Epithelial cell of esophagus (primary cell): ENCODE measurements around the gene PUS1.
"Not testable (repeated sequence)": the region's sequence is repeated elsewhere in the genome, so short reads cannot be mapped to it uniquely, and the experiment has no call there.

Experiments used
- DNase-seq: peaks from one replicate; pipeline ENCODE4 v3.0.0; 2010; ENCODE audit warnings: low read depth
- H3K4me3 ChIP-seq: 2 replicates; pipeline ENCODE4 v1.5.1; 2011; ENCODE audit warnings: mild to moderate bottlenecking, low read length, control low read depth
- TF ChIP-seq, protein P1 (sequence below): IDR thresholded peaks from 2 replicates; pipeline ENCODE4 v1.5.1; 2011; ENCODE audit warnings: low read depth, mild to moderate bottlenecking, low read length, control low read depth, inconsistent platforms; ENCODE audit not compliant: insufficient read depth; ENCODE audit errors: missing control alignments

Gene PUS1

DNA sequence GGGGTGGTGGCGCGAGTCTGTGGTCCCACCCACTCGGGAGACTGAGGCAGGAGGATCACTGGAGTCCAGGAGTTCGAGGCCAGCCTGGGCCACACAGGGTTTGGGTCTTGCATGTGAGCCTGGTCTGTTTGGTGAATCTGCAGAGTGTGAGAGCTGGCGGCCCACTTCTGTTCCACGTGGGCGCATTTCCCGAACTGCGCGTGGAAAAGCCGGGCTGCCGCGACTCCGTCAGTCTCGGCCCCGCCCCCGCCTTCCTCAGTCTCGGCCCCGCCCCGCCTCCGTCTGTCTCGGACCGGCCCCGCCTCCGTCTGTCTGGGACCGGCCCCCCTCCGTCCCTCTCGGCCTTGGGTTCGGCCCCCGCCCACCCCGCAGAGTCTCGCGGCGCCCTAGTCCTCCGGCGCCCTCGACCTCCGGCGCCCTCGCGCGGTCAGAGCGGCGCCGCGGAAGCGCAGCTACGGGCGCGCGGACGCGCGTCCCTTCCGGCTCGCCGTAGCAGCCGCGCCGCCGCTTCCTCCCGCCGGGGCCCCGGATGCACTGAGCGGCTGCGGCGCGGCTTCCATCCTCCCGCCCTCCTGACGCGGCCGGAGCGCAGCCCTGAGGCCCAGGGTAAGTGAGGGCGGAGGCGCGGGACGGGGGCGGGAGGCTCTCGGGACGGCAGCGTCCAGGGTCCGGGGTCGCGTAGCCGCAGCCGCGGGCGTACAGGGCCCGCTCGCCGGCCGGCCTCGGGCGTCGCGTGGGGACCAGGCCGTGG, 20.5 kb downstream of the PUS1 start, which contains the start of gene EP400:
EP400 (plus strand) TSS at position 512 of the 751 bp plus-strand sequence. CDS start 10,678 bp downstream, outside the sequence.
- DNase-seq: peak; percentile 94
- TF ChIP-seq, protein P1, sequence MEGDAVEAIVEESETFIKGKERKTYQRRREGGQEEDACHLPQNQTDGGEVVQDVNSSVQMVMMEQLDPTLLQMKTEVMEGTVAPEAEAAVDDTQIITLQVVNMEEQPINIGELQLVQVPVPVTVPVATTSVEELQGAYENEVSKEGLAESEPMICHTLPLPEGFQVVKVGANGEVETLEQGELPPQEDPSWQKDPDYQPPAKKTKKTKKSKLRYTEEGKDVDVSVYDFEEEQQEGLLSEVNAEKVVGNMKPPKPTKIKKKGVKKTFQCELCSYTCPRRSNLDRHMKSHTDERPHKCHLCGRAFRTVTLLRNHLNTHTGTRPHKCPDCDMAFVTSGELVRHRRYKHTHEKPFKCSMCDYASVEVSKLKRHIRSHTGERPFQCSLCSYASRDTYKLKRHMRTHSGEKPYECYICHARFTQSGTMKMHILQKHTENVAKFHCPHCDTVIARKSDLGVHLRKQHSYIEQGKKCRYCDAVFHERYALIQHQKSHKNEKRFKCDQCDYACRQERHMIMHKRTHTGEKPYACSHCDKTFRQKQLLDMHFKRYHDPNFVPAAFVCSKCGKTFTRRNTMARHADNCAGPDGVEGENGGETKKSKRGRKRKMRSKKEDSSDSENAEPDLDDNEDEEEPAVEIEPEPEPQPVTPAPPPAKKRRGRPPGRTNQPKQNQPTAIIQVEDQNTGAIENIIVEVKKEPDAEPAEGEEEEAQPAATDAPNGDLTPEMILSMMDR: peak; percentile 21
- peak within 1 kb of the TSS; percentile 72 for H3K4me3 ChIP-seq

GRCh38 chr12:131950182-131950913, 21.3 kb downstream of the PUS1 start:
- TF ChIP-seq, protein P1: no peak
- H3K4me3 ChIP-seq: peak overlapping the region; percentile 72
- DNase-seq: peak; percentile 17

DNA sequence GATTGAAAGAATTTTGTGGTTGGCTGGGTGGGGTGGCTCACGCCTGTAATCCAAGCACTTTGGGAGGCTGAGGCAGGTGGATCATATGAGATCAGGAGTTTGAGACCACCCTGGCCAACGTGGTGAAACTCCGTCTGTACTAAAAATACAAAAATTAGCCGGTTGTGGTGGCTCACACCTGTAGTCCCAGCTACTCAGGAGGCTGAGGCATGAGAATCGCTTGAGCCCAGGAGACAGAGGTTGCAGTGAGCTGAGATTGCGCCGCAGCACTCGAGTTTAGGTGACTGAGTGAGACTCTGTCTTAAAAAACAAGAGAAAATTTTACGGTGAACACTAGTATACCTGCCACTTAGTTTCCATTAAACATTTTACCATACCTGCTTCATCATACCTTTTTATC, 24.7 kb downstream of the PUS1 start:
- DNase-seq: not testable (repeated sequence)

DNA sequence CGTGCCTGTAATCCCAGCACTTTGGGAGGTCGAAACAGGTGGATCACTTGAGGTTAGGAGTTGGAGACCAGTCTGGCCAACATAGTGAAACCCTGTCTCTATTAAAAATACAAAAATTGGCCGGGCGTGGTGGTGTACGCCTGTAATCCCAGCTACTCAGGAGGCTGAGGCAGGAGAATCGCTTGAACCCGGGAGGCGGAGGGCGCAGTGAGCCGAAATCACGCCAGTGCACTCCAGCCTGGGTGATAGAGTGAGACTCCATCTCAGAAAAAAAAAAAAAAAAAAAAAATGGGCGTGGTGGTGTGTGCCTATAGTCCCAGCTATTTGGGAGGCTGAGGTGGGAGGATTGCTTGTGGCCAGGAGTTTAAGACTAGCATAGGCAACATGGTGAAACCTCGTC, 25.4 kb downstream of the PUS1 start:
- not testable (repeated sequence) for H3K4me3 ChIP-seq, DNase-seq

More for the DNA sequence above, 24.7 kb downstream of the PUS1 start:
- H3K4me3 ChIP-seq: not testable (repeated sequence)

GRCh38 chr12:131959116-131959515, 30.0 kb downstream of the PUS1 start:
- DNase-seq: no peak
- H3K4me3 ChIP-seq: no peak overlapping the region
- TF ChIP-seq, protein P1: no peak

DNA sequence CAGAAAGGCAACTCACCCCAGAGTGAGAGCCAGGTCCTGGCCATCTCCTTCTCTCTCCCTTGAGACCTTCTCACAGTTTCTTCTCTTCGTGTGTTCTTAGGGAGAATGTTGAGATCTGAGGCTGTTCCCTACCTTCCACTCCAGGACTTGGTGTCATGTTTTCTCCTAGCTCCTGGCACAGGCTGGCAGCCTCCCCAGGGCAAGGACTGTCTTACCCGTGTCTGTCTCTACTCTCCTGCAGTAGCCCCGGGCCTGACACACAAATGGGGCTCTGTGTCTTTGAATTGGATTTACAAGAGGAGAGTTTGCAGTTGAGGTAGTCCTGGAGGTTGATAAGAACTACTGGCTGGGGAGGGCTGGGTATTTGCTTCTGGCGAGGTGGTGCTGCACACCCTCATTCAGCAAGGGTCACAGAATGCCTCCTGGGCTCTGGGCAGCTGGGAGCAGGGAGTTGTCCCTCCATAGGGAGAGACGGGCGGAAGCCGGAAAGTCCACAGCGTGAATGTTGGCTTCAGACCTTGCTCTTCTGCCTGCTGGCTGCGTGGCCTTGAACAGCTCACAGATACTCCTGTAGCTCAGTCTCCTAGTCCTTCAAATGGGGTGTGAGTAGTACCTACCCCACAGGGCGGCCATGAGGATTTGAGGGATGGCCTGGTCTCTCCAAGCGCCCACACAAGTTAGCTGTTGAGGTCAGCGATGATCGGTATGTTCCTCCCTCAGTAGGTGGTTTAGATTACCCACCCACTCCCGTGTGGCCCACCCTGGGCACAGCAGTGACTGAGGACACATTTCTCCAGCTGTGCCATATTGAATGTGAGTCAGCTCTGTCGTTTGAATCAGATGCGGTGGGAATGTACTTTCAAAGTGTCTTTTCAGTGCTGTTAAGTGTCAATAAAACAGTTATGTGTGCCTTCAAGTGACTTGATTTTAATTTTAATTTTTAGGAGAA, 30.8 kb downstream of the PUS1 start:
- TF ChIP-seq, protein P1: no peak
- H3K4me3 ChIP-seq: no peak overlapping the region
- DNase-seq: no peak

- not testable (repeated sequence) for H3K4me3 ChIP-seq, DNase-seq
Measured at GRCh38 chr12:131960590-131961325, 31.7 kb downstream of the PUS1 start.

GRCh38 chr12:131961328-131961727, 32.3 kb downstream of the PUS1 start:
- DNase-seq, H3K4me3 ChIP-seq: not testable (repeated sequence)
